Measurements from ENCODE around the gene ASCC3.
"Not testable (repeated sequence)": the region's sequence is repeated elsewhere in the genome, so short reads cannot be mapped to it uniquely, and the experiment has no call there.

Gene ASCC3

GRCh38 chr6:100809346-100809745 lies 71.8 kb downstream of the ASCC3 start:
- DNase-seq (ENCODE audit: insufficient read length, low spot score), result no peak
- FAIRE-seq, result no peak

GRCh38 chr6:100808638-100809275 lies 72.4 kb downstream of the ASCC3 start:
- no peak for DNase-seq (ENCODE audit: insufficient read length, low spot score)
- no peak for FAIRE-seq

DNA sequence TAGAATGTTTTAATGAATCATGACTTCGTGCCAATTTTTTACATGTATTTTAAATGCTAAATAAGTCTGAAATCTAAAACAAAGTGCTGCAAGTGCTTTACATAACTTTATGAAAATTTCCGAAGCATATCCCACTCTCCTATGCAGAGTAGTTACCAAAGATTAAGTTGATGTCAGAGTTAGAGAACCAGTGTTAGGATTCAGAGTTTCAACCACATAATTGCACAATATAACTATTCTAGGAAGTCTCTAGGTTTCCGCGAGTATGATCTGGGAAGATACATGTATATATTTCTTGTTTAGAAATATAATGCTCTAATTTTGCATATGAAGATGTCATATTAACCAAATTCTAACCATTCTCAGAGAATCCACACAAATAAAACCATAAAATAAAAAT lies 74.8 kb downstream of the ASCC3 start:
- DNase-seq (ENCODE audit: insufficient read length, low spot score), result no peak
- FAIRE-seq, result no peak

DNA sequence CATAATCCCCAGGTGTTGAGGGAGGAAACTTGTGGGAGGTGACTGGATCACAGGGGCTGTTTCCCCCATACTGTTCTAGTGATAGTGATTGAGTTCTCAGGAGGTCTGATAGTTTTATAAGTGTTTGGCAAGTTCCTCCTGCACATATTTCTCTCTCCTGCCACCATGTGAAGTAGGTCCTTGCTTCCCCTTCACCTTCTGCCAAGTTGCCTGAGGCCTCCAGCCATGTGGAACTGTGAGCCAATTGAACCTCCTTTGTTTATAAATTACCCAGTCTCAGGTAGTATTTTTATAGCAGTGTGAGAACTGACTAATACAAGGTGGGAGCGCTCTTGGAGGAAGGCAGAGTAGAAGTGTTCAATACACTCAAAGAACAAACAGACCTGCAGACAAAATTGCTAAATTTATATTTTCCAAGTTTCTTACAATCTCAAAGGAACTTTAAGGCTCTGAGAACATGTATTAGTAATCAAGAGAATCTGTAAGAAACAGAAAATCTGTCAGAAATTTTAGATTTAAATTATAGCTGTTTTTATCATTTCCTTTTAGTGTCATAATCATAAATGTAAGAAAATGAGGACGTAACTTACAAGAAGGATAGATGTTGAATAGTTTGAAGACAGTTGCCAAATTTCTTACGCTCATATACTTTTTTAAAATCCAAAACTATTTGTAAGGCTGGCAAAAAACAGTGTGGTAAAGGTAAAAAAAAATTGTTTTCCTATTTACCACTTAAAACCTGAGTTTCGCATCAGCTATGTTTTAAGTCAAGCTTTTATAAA lies 77.7 kb downstream of the ASCC3 start:
- DNase-seq (ENCODE audit: insufficient read length, low spot score), result no peak
- FAIRE-seq, result no peak

DNA sequence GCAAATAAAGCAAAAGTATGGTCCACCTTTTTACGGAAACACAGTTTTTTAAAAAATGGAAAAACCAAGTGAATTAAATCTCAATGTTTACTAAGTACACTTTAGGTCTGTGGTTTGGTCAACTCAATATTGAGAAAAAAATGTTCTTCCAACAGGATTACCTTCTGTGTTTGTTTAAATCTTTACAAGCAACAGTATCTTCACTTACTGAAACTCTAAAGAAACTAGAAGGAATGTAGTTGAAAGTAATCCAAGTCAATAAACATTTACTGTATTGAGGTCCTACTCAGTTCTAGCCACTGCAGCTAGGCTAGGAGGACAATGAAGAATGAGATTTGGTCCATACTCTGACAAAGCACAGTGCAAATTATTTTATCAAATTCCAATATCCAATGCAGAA lies 80.1 kb downstream of the ASCC3 start:
- DNase-seq (ENCODE audit: insufficient read length, low spot score) (no peak), FAIRE-seq (no peak)

DNA sequence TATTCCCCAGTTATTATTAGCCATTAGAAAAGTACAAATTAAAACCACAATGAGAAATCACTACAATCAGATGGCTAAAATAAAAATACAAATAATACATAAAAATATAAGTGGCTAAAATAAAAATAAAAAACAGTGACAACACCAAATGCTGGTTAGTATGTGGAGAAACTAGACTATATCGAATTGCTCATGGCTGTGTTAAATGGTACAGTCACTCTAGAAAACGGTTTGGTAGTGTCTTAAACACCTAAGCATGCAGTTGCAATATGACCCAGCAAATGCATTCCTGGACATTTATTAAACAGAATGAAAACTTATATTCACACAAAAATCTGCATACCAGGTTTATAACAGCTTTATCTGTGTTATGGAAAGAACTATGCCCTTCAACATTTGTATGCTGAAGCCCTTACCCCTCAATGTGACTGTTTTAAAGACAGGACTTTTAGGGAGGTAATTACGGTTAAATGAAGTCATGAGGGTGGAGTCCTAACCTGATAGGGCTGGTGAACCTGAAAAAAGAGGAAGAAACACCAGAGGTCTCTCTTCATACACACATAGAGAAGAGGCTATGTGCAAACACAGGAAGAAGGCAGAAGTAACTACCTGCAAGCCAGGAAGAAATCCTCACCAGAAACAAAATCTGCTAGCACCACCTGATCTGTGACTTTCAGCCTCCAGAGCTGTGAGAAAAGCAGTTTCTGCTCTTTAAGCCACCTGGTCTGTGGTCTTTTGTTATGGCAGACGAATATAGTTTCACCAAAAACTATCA lies 84.9 kb downstream of the ASCC3 start:
- FAIRE-seq (no peak), DNase-seq (ENCODE audit: insufficient read length, low spot score) (peak; percentile 0)

DNA sequence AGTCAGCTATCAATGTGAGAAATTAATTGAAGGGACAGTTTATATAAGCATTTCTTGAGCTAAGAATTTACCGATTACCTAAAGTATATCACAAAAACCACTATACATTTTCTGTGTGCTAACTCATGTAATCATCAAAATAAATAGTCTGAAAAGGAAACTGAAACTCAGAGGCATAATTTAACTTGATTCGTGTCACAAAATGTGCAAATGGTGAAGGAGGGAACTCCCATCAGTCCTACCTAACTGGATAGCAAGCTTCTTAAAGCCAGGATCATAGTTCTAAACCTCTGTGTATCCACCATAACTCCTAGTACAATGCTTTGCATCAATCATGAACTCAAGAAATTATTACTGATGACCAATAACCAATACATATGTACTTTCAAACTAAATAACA lies 91.0 kb downstream of the ASCC3 start:
- no peak for DNase-seq (ENCODE audit: insufficient read length, low spot score)

DNA sequence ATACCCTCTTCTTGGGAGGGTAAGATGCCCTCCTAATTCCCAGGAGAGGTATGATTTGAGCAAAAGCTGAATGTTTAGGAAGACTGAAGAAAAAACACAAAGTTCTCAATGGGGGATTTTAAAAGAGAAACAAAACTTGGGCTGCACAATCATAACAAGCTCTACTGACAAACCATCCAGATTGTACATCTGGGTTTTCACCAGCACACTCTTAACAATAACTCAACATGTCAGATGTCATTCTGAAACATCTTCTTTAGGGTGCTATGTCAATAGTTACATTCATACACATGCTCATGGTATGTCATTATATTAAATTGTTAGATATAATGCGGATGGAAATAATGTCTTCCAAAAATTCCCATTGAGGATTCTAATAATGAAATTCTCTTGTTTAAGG lies 95.1 kb downstream of the ASCC3 start:
- peak; percentile 4 for FAIRE-seq

More for the DNA sequence above, 91.0 kb downstream of the ASCC3 start:
- FAIRE-seq, result no peak

DNA sequence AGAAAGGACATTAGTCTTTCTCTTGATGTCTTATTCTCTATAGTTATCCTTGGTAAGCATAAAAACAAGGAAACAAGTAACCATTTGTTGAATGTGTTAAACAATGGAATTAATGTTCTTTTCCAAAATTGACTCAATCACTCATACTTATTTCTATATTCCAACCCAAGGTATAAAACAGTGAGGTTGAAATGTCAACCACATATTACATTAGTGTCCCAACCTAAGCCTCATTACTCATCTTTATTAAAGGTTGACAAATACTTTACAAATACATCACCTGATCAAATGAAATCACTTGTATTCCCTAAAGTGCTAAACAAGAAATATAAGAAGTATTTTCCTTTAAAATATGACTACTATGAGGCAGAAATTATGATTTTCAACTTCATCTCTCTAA lies 100.5 kb downstream of the ASCC3 start:
- DNase-seq (ENCODE audit: insufficient read length, low spot score) (no peak), FAIRE-seq (peak; percentile 26)

More for the DNA sequence above, 95.1 kb downstream of the ASCC3 start:
- no peak for DNase-seq (ENCODE audit: insufficient read length, low spot score)

DNA sequence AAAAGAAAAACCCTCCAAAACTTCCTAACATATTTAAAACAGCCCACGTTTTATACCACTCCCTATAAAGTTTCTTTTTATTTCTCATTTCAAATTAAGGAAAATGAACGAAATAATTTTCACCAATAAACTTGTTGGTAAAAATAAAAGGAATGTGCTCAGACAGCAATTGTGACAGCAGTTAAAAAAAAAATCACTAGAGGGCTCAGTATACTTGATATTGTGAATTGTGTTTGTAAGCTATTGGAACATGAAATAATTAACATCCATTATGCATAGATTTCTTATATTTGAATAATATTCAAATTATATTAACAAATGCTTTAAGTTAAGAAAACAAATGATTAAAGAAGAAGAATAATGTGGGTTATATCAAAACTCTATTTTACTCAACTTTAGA lies 105.5 kb downstream of the ASCC3 start:
- no peak for FAIRE-seq

DNA sequence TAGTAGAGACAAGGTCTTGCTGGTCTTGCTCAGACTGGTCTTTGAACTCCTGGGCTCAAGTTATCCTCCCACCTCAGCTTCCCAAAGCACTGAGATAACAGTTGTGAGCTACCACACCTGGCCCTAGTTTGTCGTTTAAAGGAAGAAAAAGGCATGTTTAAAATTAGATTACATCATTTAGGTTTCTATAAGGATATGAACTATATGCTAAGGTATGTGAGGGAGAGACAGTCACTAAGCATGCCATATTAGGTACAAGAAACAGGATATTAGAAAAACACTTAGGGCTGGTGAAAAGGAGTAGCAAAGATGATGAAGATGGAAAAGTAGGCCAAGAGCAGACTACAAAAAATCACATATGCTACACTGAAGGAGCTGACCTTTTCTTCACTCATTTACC lies 106.4 kb downstream of the ASCC3 start:
- DNase-seq (ENCODE audit: insufficient read length, low spot score) (no peak), FAIRE-seq (no peak)

More for the DNA sequence above, 105.5 kb downstream of the ASCC3 start:
- DNase-seq (ENCODE audit: insufficient read length, low spot score), result no peak

DNA sequence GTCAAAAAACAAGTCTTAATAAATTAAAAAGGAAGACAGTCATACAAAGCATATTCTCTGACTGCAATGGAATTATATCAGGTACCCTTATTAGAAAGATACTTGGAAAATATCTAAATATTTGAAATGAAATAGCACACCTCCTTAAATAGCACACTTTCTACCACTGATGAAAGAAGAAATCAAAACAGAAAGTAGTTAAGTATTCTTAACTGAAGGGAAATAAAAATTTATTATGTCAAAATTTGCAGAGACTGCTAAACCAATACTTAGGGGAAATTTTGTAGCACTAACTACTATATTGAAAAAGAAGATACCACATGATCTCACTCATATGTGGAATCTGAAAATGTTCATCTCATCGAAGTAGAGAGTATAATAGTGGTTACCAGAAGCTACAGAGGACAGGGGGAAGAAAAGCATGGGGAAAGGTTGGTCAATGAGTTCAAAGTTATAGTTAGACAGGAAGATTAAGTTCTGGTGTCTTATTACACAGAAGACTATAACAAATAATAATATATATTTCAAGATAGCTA lies 112.2 kb downstream of the ASCC3 start:
- no peak for FAIRE-seq
- DNase-seq (ENCODE audit: insufficient read length, low spot score), result no peak

DNA sequence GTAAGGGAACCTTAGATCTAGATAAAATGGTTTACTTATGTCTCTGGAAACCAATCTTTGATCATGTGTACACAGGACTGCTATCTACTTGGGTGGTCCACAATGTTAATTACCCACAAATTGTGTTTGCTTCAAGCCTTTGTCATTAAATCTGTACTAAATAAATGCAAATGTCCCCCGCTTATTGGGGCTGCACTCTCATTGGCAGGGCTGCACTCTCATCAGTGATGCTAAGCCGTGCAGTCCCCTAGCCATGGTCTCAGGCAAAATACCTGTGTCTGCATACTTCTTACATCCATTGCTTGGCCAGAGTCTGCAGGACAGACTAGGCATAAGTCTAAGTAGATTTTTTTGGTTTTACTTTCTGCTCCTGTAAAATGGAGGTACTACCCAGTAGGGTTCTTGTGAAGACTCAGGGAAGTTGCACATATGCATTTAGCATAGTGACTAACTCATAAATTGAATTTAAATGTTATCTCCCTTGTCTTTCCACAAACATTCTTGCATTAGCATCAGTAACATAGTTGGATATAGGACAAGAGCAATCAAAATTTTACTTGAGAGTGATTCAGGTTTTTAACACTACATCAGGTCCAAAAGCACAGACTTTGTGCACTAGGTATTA lies 117.4 kb downstream of the ASCC3 start:
- no peak for DNase-seq (ENCODE audit: insufficient read length, low spot score)
- no peak for FAIRE-seq

DNA sequence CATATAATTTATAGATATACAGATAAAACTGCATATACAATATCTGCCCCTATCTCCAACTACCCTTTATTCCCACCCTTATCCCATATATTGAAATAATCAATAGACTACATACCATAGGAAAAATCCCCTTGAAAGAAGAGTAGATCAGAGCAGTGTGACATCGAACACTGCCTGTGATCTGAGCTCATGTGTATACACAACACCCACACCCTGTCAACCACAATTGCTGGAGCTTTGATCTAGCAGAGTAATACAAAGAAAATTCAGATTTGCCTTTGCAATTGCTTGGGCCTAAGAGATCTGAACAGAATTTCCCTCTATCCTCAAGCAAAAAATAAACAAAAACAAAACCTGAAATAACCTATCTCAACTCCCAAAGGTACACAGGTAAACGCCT lies 119.3 kb downstream of the ASCC3 start:
- FAIRE-seq, result no peak
- DNase-seq (ENCODE audit: insufficient read length, low spot score), result no peak

- not testable (repeated sequence) for FAIRE-seq; DNase-seq (ENCODE audit: insufficient read length, low spot score)
Observed at GRCh38 chr6:100758386-100758785, 122.7 kb downstream of the ASCC3 start.

- DNase-seq (ENCODE audit: insufficient read length, low spot score) (no peak), FAIRE-seq (no peak)
Observed at GRCh38 chr6:100753421-100753820, 127.7 kb downstream of the ASCC3 start.

- DNase-seq (ENCODE audit: insufficient read length, low spot score), result no peak
- FAIRE-seq, result peak; percentile 64
Observed at GRCh38 chr6:100751590-100751989, 129.5 kb downstream of the ASCC3 start.

DNA sequence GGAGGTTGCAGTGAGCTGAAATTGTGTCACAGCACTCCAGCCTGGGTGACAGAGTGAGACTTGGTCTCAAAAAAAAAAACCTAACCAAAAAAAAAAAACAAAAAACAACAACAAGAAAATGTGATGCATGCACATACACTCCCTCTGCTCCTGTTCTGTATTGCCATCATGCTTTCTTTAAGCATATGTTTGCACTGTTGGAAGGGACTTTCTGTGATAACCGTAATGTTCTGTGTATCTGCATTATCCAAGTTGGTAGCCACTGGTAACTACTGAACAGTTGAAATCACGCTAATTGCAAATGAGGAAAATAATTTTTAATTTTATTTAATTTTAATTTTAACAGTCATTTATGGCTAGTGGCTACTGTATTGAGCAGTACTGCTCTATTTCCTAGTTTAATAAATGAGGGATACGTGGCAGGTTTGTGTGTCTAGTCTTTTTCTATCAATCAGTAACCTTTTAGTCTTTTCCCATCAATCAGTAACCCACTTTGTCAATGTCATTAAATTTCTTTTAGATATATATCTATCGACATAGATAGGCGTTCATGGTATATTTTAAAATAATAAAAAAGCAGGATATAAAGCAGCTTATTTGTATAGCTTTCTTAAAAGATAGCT lies 135.6 kb downstream of the ASCC3 start:
- FAIRE-seq (no peak), DNase-seq (ENCODE audit: insufficient read length, low spot score) (no peak)

DNA sequence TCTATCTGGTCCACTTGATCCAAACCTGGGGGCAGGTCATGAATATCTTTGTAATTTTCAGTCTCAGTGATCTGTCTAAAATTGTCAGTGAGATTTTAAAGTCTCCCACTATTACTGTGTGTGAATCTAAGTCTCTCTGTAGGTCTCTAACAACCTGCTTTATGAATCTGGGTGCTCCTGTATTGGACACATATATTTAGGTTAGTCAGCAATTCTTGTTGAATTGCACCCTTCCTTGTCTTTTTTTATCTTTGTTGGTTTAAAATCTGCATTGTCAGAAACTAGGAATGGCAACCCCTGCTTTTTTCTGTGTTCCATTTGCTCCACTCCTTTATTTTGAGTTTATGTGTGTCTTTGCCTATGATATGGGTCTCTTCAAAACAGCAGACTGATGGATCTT lies 140.7 kb downstream of the ASCC3 start:
- FAIRE-seq, result no peak

GRCh38 chr6:100737720-100738119 lies 143.4 kb downstream of the ASCC3 start:
- DNase-seq (ENCODE audit: insufficient read length, low spot score); FAIRE-seq: not testable (repeated sequence)

More for the DNA sequence above, 140.7 kb downstream of the ASCC3 start:
- DNase-seq (ENCODE audit: insufficient read length, low spot score), result no peak

All from GM19239 (cell line).